PC-9 (cell line): ENCODE measurements around the gene HSP90AB1. TPM values are rescaled to one million over a fixed set of nuclear protein-coding genes. Genes with fewer than 3 reads are reported as not detected.

Experiments
- BruUV-seq: library from RNA; stranded (reverse); fragments of 400-500 nt; replicated peaks from 2 replicates; lab custom pipeline; 2021; lab: Mats Ljungman, UMichigan
- CTCF ChIA-PET: fragments of 300-600 bp; sonication (Branson Sonifier 250); formaldehyde crosslinking; loops from one replicate; lab custom pipeline; 2022; ENCODE audit warnings: antibody characterized with exemption; lab: Charles Lee
- POLR2A ChIA-PET: fragments of 300-600 bp; sonication (Branson Sonifier 250); formaldehyde crosslinking; loops from one replicate; lab custom pipeline; 2022; ENCODE audit warnings: antibody characterized with exemption; ENCODE audit not compliant: unreplicated experiment; lab: Charles Lee
- DNase-seq, 2 experiments: peaks; one replicate each; pipeline versions ENCODE4 v3.0.0 to v3.0.0-alpha.2; 2015 to 2022; ENCODE audit warnings: mixed read lengths in 1 of 2
- H2AFZ ChIP-seq: fragments of 200-600 bp; sonication (generic); 2 replicates; pipeline ENCODE4 v1.8.1; 2017; ENCODE audit warnings: antibody characterized with exemption
- H3F3A ChIP-seq: fragments of 200-600 bp; sonication (generic); 2 replicates; pipeline ENCODE4 v1.8.1; 2017; ENCODE audit warnings: antibody characterized with exemption, mild to moderate bottlenecking, low read depth; ENCODE audit not compliant: insufficient read depth
- H3K27ac ChIP-seq: fragments of 200-600 bp; sonication (generic); 2 replicates; pipeline ENCODE4 v1.6.1; 2016; ENCODE audit warnings: mixed run types
- H3K27me3 ChIP-seq: fragments of 200-600 bp; sonication (generic); 2 replicates; pipeline ENCODE4 v1.6.1; 2016; ENCODE audit warnings: low read depth, mixed run types; ENCODE audit not compliant: insufficient read depth
- H3K36me3 ChIP-seq: fragments of 200-600 bp; sonication (generic); 2 replicates; pipeline ENCODE4 v1.6.1; 2016; ENCODE audit warnings: low read depth, mixed run types
- H3K4me1 ChIP-seq: fragments of 200-600 bp; sonication (generic); replicated peaks from 2 replicates; pipeline ENCODE4 v1.6.1; 2016; ENCODE audit warnings: mixed run types; ENCODE audit not compliant: insufficient read depth
- H3K4me2 ChIP-seq: fragments of 200-600 bp; sonication (generic); 2 replicates; pipeline ENCODE4 v1.6.1; 2017; ENCODE audit warnings: mixed run types
- H3K4me3 ChIP-seq: fragments of 200-600 bp; sonication (generic); 2 replicates; pipeline ENCODE4 v1.6.1; 2016; ENCODE audit warnings: mixed run types
- H3K79me2 ChIP-seq: fragments of 200-600 bp; sonication (generic); 2 replicates; pipeline ENCODE4 v1.6.1; 2017; ENCODE audit warnings: low read depth, mixed run types
- H3K9me2 ChIP-seq: fragments of 200-600 bp; sonication (generic); 2 replicates; pipeline ENCODE4 v1.8.1; 2017; ENCODE audit warnings: mild to moderate bottlenecking; ENCODE audit not compliant: insufficient read depth
- H3K9me3 ChIP-seq: fragments of 200-600 bp; sonication (generic); 2 replicates; pipeline ENCODE4 v1.8.1; 2016; ENCODE audit warnings: low read depth; ENCODE audit not compliant: insufficient read depth
- H4K20me1 ChIP-seq: fragments of 200-600 bp; sonication (generic); 2 replicates; pipeline ENCODE4 v1.8.1; 2017; ENCODE audit not compliant: insufficient read depth
- CTCF ChIP-seq: fragments of 200-600 bp; sonication (generic); conservative IDR thresholded peaks from 2 replicates; pipeline ENCODE4 v1.6.1; 2017; ENCODE audit warnings: mixed run types, antibody characterized with exemption, mild to moderate bottlenecking, moderate library complexity
- EZH2 ChIP-seq: fragments of 200-600 bp; sonication (generic); IDR thresholded peaks from 2 replicates; pipeline ENCODE4 v1.8.0; 2017; ENCODE audit warnings: antibody characterized with exemption, low read depth
- intact Hi-C: fragments of 100-400 bp; cut with micrococcal nuclease; formaldehyde crosslinking; loops from one replicate; pipeline ENCODE4 v1.10.0; 2022; ENCODE audit not compliant: unreplicated experiment
- total RNA-seq: library from RNA; stranded (reverse); gene quantifications from 2 replicates; pipeline ENCODE4 v1.2.3, GENCODE V29; 2021

Gene HSP90AB1
- total RNA-seq, 1 experiment from 2014 or later, result 1,136 TPM

- Histone ChIP-seq H3K36me3 (0 out of 2 replicates have a peak, but pooled peaks cover 4% of the 10 kb centered on the region), H3K9me2 (no peaks in the 10 kb centered on the region), H3F3A (0 out of 2 replicates have a peak, but pooled peaks cover 5% of the 10 kb centered on the region), H3K9me3 (no peaks in the 10 kb centered on the region), H3K4me2 (no peak overlapping the region), H3K79me2 (no peaks in the 10 kb centered on the region), H4K20me1 (no peaks in the 10 kb centered on the region), H3K27me3 (peaks cover 20% of the 10 kb centered on the region; the same call in 1 of the 2 replicates), H3K27ac (no peak overlapping the region), H3K4me3 (no peak overlapping the region), H3K4me1 (no peaks in the 10 kb centered on the region), H2AFZ (no peak overlapping the region)
- intact Hi-C loops, result no loop called here
- TF ChIP-seq EZH2, result no peak
- no peak for TF ChIP-seq CTCF
- DNase-seq, result no peak
- POLR2A ChIA-PET, result no interaction called here
- CTCF ChIA-PET, result no interaction called here
- BruUV-seq, result no TSS peak
These were observed 53.5 kb downstream of the HSP90AB1 start for GRCh38 chr6:44300292-44300823.

- Histone ChIP-seq H3K27ac (no peak overlapping the region), H3K4me1 (no peaks in the 10 kb centered on the region), H3K36me3 (0 out of 2 replicates have a peak, but pooled peaks cover 6% of the 10 kb centered on the region), H3K79me2 (no peaks in the 10 kb centered on the region), H4K20me1 (no peaks in the 10 kb centered on the region), H3F3A (0 out of 2 replicates have a peak, but pooled peaks cover 5% of the 10 kb centered on the region), H2AFZ (no peak overlapping the region), H3K27me3 (peaks cover 12% of the 10 kb centered on the region; the same call in 1 of the 2 replicates), H3K9me2 (no peaks in the 10 kb centered on the region), H3K4me3 (no peak overlapping the region), H3K9me3 (no peaks in the 10 kb centered on the region), H3K4me2 (no peak overlapping the region)
- intact Hi-C loops, result no loop called here
- BruUV-seq, result no TSS peak
- no peak for DNase-seq
- ChIA-PET POLR2A (interaction anchor here (0.7 kb wide), 1 partner anchor 36 kb away, joined by 3 read pairs; no protein-coding TSS in a partner anchor), CTCF (no interaction called here)
- no peak for TF ChIP-seq CTCF
- no peak for TF ChIP-seq EZH2
These were observed 54.2 kb downstream of the HSP90AB1 start for GRCh38 chr6:44301106-44301505.

- intact Hi-C loops, result no loop called here
- POLR2A ChIA-PET, result no interaction called here
- H3K36me3 ChIP-seq, result 0 out of 2 replicates have a peak, but pooled peaks cover 6% of the 10 kb centered on the region
These were observed 55.1 kb downstream of the HSP90AB1 start for GRCh38 chr6:44301782-44302564.

More at GRCh38 chr6:44301782-44302564, 55.1 kb downstream of the HSP90AB1 start:
- BruUV-seq, result no TSS peak
- Histone ChIP-seq H3K9me2 (no peaks in the 10 kb centered on the region), H3K27me3 (peaks cover 4% of the 10 kb centered on the region; the same call in 1 of the 2 replicates), H3K4me2 (no peak overlapping the region), H3K4me1 (no peaks in the 10 kb centered on the region), H4K20me1 (no peaks in the 10 kb centered on the region), H2AFZ (no peak overlapping the region), H3K4me3 (no peak overlapping the region), H3F3A (0 out of 2 replicates have a peak, but pooled peaks cover 5% of the 10 kb centered on the region), H3K9me3 (no peaks in the 10 kb centered on the region), H3K79me2 (no peaks in the 10 kb centered on the region), H3K27ac (no peak overlapping the region)
- TF ChIP-seq EZH2 (no peak), CTCF (no peak)
- CTCF ChIA-PET, result no interaction called here
- no peak for DNase-seq
